ENCODE measurements around the gene MARK3.

Gene MARK3

GRCh38 chr14:103550451-103551337 lies 165.5 kb downstream of the MARK3 start:
- DNase-seq (ENCODE audit: low read depth): no peak

GRCh38 chr14:103551338-103551762 lies 166.1 kb downstream of the MARK3 start:
- no peak for DNase-seq (ENCODE audit: low read depth)

GRCh38 chr14:103552011-103552845 lies 167.0 kb downstream of the MARK3 start:
- DNase-seq (ENCODE audit: low read depth): peak; percentile 61

GRCh38 chr14:103552846-103553210 lies 167.6 kb downstream of the MARK3 start:
- no peak for DNase-seq (ENCODE audit: low read depth)
